ENCODE data around the gene ABCA3.

ABCA3 gene

GRCh38 chr16:2308089-2308962, 32.2 kb downstream of the ABCA3 start:
- DNase-seq: no peak

DNA sequence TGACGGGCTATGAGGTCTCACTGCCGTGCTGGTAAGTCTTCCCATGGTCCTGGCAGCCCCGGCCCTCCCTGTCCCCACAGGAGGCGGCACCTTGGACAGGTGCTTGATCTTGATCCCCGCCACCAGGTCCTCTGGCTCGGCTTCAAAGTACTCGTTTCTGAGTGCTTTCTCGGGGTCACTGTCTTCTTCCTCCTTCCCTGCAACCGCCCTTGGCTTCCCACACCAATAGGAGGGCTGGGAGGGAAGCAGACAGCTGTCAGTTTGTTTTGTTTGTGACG, 40.7 kb downstream of the ABCA3 start:
- no peak for DNase-seq

DNA sequence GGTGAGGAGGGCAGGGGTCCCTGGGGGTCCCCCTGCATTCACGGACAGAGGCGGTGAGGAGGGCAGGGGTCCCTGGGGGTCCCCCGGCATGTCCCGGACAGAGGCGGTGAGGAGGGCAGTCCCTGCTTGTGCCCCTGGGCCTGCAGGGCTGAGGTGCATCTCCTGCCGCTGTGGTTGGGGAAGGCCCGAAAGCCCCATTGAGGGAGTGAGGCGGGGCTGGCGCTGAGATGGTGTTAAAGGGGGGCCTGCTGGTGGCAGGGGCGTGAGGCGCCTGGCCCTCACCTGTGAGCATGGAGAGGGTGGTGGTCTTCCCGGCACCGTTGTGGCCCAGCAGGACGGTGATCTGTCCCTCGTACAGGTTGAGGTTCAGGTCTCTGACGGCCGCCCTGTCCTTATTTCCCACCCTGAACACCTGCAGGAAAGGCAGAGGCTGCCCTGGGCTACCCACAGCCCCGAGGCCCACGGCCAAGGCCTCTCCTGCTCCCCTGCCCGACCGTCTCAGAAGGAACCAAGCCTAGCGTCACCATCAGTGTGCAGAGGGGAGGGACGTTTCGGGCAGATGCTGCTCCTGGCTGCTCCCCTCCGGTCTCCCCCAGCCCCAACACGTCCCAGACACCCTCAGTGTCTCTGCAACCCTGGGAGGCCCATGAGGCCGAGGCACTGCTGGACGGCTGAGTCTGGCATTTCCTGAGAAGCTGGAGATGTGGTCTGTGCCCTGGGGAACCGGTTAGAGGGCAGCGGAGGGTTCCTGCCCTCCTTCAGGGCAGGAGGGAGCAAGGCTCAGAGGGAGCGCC, 41.2 kb downstream of the ABCA3 start:
- DNase-seq: no peak

- DNase-seq: no peak
These were observed 41.9 kb downstream of the ABCA3 start for GRCh38 chr16:2298621-2299020.

GRCh38 chr16:2297506-2297860, 43.0 kb downstream of the ABCA3 start:
- no peak for DNase-seq

- DNase-seq: no peak
These were observed 43.6 kb downstream of the ABCA3 start for GRCh38 chr16:2296661-2297505.

DNA sequence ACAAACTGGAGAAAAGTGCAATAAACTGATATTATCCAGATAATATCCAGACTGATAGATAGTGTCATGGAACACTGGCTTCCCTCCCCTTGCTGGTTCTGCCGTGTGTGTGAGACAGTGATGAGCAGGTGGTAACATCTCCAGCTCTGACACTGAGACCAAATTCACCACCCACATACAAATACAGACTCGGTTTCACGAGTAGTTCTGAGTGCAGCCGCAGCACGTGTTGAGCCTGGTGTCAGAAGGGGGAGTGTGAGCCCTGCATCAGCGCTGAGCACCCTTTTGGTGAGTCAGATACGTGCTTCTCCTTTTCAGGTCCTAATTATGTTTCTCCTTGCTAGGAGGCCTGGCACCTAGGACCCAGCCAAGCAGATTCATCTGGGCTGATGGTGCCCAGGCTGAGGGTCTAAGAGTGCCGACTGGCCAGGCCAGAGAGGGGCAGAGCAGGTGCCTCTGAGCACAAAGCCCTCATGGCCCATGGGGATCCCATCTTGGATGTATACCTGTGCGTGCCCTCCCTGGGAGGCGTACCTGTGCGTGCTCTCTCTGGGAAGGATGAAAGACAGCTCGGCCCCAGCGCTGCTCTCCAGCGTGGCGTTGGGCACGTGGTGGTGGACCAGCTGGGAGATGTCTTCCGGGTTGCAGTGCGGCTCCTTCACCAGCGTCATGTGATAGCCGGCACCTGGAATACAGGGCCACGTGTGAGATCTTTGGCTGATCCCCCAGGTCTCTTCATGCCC, 45.3 kb downstream of the ABCA3 start:
- DNase-seq: no peak

- DNase-seq: no peak
These were observed 48.3 kb downstream of the ABCA3 start for GRCh38 chr16:2292221-2292620.

DNA sequence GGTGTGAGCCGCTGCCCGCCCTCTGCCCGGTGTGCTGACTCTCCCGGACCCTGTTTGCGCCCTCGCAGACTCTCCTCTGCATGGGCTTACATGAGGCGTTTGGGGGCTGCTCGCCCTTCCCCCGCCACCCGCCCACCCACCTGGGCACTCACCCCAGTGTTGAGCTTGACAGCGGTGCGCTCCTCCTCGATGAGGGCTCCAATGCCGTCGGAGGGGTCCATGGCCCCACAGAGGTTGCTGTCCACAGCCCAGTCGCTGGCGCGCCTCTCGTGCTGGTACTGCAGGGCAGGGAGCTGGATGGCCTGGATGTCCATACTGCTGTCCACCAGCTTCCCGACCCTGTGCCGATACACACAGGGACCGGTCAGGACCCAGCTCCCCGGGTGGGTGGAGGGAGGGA, 51.2 kb downstream of the ABCA3 start:
- DNase-seq: no peak

DNA sequence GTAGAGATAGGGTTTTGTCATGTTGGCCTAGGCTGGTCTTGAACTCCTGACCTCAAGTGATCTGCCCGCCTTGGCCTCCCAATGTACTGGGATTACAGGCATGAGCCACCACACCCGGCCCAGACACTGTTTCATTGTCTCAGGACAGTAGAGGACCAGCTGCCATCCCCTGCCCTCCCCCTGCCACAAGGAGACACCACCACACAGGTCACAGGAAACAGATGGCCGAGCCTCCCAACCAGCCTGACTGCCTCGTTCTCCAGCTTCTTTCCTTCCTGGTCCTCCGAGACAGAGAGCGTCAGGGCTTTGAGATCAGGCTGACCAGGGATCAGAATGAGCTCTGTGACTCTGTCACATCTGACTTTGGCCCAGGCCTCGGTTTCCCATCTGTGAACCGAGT, 51.8 kb downstream of the ABCA3 start:
- DNase-seq: no peak

DNA sequence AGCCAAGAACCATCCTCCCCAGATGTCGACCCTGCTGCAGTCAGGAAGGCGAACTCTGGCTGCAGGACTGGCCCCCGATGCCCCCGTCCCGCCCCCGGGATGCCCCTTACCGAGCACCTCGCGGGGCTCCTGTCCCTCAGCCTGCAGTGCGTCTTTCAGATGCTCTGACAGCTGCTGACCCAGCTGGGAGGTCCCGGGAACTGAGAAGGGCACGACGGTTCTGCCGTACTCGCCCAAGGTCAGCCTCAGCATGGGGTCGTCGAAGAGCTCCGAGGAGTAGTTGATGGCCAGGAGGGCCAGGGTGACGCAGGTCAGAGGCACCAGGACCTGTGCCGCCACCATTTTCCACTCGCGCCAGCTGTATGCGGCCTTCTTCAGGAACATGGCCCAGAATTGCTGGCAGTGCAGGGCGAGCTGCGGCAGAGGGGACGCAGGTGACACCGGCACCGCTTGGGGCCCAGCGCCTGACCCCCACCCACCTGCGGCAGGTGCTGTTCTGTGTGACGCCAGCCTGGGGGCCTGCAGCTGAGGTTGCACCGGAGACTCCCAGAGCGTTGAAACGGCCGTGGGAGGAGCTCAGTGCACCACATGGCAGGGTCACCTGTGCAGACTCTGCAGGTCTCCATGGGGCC, 52.5 kb downstream of the ABCA3 start:
- no peak for DNase-seq

DNA sequence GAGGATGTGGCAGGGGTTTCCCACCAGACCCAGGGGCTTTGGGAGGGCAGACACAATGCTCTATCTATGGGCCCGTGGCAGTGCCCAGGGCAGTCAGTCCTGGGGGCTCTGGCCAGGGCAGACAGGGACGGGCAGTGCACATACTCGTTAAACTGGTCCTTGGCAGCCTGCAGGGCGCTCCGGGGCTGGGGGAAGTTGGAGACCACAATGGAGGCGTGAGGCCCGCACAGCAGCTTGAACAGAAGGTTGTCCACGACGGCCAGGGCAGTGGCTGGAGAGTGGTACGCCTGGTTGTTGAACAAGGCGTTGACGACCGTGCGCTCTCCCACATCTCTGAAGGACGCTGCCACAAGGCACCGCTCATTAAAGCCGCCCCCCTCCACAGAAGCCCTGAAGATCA, 54.0 kb downstream of the ABCA3 start:
- no peak for DNase-seq

DNA sequence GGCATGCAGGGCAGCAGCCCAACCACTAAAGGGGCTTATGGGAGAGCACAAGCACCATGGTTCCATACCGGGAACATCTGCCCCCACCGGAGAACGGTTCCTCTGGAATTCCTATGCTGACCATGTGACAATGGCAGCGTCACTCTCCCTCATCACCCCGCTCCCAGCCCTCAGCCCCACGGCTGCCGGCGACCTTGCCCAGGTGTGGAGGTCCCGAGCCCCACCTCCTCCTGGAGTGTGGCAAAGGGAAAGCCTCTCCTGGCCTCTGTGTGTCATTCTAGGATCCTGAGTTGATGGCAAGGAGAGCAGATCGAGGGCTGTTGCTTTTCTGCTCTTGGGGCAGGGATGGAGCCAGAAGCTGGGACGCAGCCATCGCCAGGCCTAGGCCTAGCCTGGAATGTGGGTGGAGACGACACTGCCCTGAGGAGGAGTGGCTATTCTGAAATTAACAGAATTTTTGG, 54.8 kb downstream of the ABCA3 start:
- no peak for DNase-seq

DNA sequence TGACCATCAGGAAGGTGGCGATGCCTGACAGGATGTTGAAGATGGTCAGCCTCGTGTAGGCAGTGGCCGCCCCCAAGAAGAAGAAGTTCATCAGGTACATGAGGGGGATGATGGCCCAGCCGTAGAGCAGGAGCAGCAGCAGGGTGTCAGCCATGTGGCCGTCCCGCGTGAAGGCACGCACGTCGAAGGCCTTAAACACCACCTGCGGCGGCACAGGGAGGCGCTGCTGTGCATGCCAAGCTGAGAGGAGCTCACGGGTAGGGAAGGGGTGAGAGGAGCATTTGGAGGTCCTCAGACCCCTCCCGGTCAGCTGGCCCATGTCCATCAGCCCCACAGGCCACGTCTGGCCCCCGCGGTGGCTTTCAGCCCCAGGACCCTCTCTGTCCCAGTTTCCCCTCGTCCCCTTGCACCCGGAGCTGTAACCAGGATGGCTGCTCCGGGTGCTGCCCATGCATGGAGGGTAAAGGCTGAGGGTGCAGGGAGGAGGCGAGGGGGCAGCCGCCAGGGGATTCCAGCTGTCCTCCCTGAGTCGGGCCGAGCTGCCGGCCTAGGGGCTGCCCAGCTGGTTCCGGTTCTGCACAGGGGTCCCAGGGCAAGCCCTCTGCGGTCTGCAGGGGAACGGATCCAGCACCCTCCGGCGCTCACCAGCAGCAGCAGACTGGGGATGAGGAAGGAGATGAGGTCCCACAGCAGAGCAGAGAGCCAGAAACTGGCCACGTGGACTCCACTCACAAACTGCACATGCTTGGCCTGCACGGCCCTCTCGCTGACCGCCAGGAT, 55.5 kb downstream of the ABCA3 start:
- no peak for DNase-seq

DNA sequence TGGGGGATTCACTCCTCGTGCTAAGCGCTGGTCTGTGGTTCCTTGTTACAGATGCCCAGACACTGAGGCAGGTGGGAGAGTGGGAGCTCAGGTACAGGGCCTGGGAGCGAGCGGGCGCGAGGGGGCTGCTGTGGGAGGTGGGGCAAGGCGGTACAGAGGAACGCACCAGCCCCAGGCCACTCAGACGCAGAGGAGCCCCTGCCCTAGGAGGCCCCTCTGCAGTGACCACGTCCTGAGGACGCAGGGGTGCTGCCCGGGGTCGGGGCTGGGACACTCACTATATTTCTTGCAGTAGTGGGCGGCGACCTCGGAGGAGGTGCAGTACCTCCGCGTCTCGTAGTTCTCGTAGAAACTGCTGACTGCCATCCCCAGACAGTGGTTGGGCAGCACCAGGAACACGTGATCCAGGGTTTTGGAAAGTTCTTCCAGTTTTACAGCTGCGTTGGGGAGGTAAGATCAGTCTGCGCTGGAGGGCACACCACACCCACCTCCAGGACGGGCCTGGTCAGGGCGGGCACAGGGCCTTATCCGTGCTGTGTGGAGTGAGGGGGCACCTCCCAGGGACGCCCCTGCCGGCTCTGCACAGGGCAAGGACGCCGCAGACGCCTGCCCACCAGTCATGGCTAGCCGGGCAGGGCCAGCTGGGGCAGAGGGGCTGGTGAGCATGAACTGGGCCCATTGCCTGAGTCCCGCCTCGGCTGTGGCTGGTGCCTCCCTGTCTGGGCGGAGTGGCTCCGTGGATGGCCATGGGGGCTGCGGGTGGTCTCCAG, 56.3 kb downstream of the ABCA3 start:
- DNase-seq: no peak

DNA sequence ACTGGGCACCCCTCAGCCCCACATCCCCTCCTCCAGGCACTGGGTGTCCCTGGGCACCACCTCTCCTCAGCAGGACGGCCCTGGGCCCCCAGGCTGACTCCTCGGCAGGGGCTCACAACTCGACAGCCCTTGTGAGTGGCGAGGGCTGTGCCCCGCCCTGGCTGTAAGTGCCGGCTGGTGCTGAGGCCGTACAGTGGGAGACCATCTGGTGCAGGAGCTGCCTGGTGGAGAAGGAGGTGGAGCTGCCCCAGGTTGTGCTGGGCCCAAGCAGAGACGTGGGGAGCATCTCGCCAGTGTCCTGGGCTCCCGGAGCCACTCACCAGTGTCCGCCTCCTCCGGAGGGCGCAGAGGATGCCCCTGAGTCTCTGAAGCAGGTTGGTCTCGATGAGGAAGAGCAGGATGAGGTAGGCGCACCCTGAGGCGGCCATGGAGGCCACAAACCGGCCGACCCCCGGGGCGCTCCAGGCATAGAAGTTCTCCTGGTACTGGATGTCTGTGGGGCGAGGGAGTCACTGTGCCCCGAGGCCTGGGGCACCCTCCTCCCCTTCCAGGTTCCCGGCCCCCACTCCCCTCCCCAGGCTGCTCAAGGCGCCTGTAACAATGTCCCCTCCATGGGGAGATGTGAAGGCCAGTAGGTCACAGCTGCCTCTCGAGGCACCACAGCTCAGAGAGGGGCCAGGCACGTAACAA, 57.5 kb downstream of the ABCA3 start:
- no peak for DNase-seq

DNA sequence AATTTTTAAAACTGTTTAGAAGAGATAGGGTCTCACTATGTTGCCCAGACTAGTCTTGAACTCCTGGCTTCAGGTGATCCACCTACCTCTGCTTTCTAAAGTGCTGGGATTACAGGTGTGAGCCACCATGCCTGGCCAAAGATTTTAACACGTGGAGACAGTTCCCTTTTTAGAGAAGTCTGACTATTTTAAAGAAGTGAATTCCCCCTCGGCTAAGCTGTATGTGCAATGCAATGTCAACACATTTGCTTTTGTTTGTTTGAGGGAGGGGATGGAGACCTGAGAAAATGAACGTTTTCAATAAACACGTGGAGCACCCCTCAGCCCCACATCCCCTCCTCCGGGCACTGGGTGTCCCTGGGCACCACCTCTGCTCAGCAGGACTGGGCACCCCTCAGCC, 58.3 kb downstream of the ABCA3 start:
- no peak for DNase-seq

GRCh38 chr16:2280981-2281542, 59.5 kb downstream of the ABCA3 start:
- no peak for DNase-seq

GRCh38 chr16:2280461-2280860, 60.1 kb downstream of the ABCA3 start:
- no peak for DNase-seq
